AG04449 (cell line): Measurements from ENCODE around the gene CCDC187.

Experiments
- CTCF ChIA-PET: fragments of 350-600 bp; formaldehyde crosslinking; extraction: SDS; loops from one replicate; lab custom pipeline; 2021; ENCODE audit warnings: antibody characterized with exemption; lab: Yijun Ruan, JAX
- POLR2A ChIA-PET: fragments of 400-600, 350-600 bp; formaldehyde crosslinking; extraction: SDS; loops from one replicate; lab custom pipeline; 2020; ENCODE audit warnings: antibody characterized with exemption, inconsistent platforms; lab: Yijun Ruan, JAX
- DNase-seq: peaks from one replicate; pipeline ENCODE4 v3.0.0-alpha.2; 2010; ENCODE audit warnings: low read depth, low spot score
- H3K4me3 ChIP-seq: 2 replicates; pipeline ENCODE4 v1.5.1; 2011; ENCODE audit warnings: low read depth, mild to moderate bottlenecking, control low read depth, low read length
- CTCF ChIP-seq: IDR thresholded peaks from one replicate; pipeline ENCODE4 v1.5.1; 2011; ENCODE audit warnings: mild to moderate bottlenecking, moderate library complexity, low read length, control low read depth, inconsistent platforms; ENCODE audit not compliant: insufficient read depth; ENCODE audit errors: missing control alignments

The CCDC187 gene

GRCh38 chr9:136201609-136202453 is 102.1 kb downstream of the CCDC187 start:
- DNase-seq, result no peak
- CTCF ChIA-PET, result interaction anchor here (0.9 to 1.2 kb wide), 3 partner anchors 21 to 82 kb away, joined by 4 to 5 read pairs (median 5); no protein-coding TSS in a partner anchor
- TF ChIP-seq CTCF, result no peak
- no peak overlapping the region for H3K4me3 ChIP-seq
- POLR2A ChIA-PET, result no interaction called here

DNA sequence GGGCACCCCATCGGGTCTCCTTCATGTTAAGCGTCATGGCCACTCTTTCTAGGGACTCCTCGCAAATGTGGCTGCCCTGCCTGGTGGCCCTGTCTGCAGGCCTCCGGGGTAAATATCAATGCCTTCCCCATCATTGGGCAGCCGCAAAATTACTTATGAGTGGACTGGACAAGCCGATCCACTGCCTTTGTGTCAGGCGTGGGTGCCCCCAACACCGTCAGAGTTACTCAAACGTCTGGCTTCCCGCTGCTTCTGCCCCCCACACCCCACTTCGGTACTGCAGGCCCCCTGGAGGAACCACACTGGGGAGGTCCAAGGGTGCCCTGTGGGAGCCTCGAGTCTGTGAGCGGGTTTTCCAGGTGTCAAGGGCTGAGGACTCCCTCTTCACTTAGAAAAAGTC is 102.7 kb downstream of the CCDC187 start:
- ChIA-PET CTCF (no interaction called here), POLR2A (no interaction called here)
- DNase-seq, result no peak
- no peak for TF ChIP-seq CTCF
- H3K4me3 ChIP-seq, result no peak overlapping the region

GRCh38 chr9:136200424-136200823 is 103.5 kb downstream of the CCDC187 start:
- no peak overlapping the region for H3K4me3 ChIP-seq
- POLR2A ChIA-PET, result no interaction called here
- CTCF ChIA-PET, result no interaction called here
- no peak for TF ChIP-seq CTCF
- DNase-seq, result no peak
